ENCODE measurements around the gene FALEC. TPM values are rescaled to one million over a fixed set of nuclear protein-coding genes. Genes with fewer than 3 reads are reported as not detected.
"Not testable (repeated sequence)": the region's sequence is repeated elsewhere in the genome, so short reads cannot be mapped to it uniquely, and the experiment has no call there.

Gene FALEC
- total RNA-seq, 1 donor from 2014 or later: not detected

- no peak for DNase-seq (ENCODE audit: low read depth)
Measured at GRCh38 chr1:150558761-150559655, 43.5 kb downstream of the FALEC start.

GRCh38 chr1:150559656-150560010 is 44.1 kb downstream of the FALEC start:
- DNase-seq (ENCODE audit: low read depth): no peak

DNA sequence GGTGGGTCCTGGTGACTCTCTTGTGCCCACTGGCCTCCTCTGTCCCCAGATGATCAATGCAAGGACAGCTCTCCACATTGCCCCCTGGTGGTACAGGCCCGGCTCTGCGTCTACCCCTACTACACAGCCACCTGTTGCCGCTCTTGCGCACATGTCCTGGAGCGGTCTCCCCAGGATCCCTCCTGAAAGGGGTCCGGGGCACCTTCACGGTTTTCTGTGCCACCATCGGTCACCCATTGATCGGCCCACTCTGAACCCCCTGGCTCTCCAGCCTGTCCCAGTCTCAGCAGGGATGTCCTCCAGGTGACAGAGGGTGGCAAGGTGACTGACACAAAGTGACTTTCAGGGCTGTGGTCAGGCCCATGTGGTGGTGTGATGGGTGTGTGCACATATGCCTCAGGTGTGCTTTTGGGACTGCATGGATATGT is 44.5 kb downstream of the FALEC start:
- peak; percentile 79 for DNase-seq (ENCODE audit: low read depth)

DNA sequence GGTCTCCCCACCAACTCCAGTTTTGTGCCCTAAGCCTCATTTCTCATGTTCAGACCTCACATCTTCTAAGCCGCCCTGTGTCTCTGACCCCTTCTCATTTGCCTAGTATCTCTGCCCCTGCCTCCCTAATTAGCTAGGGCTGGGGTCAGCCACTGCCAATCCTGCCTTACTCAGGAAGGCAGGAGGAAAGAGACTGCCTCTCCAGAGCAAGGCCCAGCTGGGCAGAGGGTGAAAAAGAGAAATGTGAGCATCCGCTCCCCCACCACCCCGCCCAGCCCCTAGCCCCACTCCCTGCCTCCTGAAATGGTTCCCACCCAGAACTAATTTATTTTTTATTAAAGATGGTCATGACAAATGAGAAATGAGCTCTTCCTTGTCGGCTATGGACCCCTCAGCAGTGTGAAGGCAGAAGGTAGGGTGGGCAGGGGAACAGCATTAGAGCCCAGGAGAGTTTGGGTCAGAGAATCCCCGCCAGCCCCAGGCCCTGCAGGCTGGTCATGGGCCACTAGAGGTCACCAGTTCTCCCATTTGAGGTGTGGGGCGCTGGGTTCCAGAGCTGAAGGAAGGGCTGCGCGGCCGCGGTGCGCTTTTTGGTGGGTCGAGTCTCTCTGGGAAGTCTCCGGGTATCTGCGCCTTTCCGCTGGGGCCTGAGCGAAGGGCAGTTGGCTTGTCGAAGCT is 45.2 kb downstream of the FALEC start:
- DNase-seq (ENCODE audit: low read depth): peak; percentile 93

DNA sequence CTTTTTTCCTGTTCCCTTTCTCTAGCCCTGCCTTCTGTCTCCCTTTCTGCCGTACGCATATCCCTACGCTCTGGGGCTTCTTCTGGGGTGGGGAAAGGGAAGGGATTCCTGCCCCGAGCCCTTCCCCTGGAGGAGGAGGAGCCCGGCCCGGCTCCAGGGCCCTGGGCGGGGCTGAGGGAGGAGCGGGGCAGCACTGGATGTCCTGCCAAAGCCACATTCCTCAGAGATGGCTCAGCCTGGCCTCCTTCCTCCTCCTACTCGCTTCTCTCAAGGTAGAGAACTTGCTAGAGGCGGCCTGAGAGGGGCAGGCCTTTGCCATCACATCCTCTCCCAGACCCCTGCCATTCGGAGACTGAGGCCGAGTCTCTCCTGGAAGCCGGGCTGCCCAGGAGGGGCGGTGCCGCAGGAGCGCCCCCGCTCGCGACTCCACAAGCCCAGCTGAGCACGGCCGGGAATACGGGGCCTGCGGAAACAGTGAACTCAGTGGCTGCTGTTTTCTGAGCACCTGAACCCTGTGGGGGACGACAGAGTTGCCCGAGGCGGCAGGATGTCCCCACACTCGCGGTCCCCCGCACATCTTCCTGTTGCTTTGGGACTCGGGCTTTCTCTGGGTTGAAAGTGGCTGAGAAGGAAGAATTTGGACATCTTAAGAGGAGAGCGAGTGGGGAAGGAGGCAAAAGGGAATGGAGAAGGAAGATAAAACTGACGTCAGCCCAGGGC is 45.9 kb downstream of the FALEC start:
- DNase-seq (ENCODE audit: low read depth): peak; percentile 98

DNA sequence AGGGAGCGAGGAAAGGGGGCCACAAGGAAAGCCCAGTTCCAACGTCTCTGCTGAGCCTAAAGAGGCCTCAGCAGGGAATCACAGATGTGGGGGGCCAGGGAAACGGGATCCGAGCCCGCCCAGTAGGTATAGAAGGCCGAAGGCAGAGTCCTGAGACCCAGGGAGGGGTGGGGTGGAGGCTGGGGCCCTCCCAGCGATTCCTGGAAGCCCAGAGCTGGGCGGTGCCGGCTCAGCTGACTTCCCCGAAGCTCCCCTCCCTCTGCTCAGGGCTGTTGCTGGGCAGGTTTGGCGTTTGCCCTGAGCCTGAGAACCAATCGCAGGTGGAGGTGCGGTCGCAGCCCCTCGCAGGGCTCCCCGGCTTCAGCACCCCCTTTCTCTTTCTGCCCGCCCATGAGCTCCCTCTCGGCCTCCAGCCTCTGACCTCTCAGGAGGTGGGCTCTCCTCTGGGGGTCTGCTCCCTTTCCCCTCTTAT is 46.5 kb downstream of the FALEC start:
- peak; percentile 93 for DNase-seq (ENCODE audit: low read depth)

DNA sequence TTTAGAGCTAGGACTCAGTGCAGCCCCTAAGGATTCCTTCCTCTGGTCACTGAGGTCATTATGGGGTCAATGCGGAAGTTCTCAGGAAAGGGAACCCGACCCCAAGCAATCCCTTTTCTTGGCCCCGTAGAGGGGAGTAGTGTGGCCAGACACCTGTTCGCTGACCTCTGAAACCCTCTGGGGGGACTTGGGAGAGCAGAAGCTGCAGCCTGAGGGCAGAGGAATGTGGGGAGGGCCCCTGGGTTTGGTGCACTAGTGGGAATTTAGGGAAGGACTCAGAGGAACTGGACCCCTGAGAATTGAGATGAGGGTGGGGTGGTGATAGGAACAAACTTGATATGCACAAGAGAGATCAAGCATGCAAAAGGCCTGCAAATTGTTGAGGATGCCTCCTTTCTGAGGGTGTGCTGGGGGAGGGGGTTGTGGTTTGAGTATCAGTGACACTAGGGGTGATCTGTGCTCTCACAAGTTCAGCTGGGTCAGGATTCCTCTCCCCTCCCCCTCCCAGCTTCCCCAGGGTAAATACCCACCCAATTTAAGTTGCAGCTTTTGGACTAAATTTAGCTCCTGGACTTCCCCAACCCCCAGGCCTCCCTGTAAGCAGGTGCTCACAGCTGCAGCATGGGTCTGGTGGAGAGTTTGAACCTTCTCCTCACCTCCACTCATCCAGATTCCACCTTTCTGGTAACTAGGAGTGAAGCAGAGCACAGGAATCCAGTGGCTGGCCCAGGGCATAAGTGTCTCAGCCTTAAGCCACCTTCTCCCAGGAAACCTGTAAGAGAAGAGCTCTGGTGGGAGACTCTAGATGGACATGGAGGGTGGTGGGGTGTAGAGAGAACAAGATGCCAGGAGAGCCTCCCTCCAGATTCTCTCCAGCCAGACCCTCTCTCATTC is 47.1 kb downstream of the FALEC start:
- DNase-seq (ENCODE audit: low read depth): peak; percentile 78

DNA sequence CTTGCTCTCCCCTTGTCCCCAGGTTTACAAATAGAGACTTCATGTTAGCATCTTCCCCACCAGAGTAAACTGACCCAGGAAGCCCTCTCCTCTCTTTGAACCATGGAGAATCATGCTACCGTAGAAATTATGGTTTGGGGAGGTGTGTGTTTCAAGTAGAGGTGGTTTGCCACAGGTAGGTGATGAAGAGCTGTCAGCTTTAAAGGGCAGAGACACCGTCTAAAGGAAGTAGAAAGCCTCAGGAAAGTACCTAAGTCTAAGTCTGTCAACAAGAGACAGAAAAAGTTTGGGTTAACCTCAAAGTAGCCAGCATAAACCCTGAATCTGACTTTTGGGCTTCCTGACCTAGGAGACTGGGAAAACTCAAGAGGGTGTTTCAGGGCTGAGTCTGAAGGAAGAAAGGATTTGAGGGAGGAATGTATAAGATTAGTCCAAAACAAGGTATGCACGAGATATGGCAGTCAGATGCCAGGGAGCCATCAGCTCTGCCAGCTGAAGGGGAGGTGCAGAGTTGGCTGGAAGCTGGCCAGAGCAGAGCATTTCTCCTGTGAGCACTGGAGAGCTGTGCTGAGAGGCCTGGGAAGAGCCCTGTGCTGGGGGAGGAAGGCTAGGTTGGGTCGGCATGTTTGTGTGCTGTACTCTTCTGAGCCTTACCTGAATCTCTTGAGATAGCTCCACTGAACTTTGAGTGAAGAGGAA is 47.9 kb downstream of the FALEC start:
- DNase-seq (ENCODE audit: low read depth): peak; percentile 68

- DNase-seq (ENCODE audit: low read depth): peak; percentile 53
Measured at GRCh38 chr1:150564051-150564991, 48.8 kb downstream of the FALEC start.

DNA sequence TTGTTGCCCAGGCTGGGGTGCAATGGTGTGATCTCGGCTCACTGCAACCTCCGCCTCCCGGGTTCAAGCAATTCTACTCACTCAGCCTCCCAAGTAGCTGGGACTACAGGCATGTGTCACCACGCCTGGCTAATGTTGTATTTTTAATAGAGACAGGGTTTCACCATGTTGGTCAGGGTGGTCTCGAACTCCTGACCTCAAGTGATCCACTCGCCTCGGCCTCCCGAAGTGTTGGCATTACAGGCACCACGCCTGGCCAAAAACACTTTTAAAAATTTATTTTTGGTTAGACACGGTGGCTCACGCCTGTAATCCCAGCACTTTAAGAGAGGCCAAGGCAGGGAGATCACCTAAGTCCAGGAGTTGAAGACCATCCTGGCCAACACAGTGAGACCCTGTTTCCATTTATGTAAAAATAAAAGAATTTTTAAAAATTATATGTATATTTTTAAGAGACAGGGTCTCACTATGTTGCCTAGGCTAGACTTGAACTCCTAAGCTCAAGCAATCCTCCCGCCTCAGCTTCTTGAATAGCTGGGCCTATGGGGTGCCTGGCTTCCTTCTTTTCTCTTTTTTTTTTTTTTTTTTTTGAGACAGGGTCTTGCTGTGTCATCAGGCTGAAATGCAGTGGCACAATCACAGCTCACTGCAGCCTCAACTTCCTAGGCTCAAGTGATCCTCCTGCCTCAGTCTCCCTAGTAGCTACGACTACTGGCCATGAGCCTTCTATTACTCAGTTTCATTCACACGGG is 49.9 kb downstream of the FALEC start:
- DNase-seq (ENCODE audit: low read depth): not testable (repeated sequence)

- no peak for DNase-seq (ENCODE audit: low read depth)
Measured at GRCh38 chr1:150566589-150567340, 51.2 kb downstream of the FALEC start.

DNA sequence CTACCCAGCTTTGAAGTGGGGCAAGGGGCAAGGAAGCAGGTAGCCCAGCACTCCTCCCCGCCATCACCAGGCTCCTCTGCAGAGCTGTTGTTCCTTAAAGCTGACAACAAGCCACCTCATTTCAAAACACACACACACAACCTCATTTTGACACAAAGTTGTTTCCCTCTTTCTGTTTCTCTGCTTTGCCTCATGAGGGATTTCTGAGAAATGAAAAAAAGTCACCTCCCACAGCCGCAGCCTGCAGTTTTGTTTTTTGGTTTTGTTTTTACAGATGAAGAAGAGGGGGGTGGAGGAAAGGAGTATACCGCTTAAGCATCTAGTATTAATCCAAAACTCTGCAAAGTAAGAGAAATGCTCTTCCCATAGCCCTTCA is 51.8 kb downstream of the FALEC start:
- no peak for DNase-seq (ENCODE audit: low read depth)

GRCh38 chr1:150567717-150568593 is 52.4 kb downstream of the FALEC start:
- peak; percentile 95 for DNase-seq (ENCODE audit: low read depth)

DNA sequence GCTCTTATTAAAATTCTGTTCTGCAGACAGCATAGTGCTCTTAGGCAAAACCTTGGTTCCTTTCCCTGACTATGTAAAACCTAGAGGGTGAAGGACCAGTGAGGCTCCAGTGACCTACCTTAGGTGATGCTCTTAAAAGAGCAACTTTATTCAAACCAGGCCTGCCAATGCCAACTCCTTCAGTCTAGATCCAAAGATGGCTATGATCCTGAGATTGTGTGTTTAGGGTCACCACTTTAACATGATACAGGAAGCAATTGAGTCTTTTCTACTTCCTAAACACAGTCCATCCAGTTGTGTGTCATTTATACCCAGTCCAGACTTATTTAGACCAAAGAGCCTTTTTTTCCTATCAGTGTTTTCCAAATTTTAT is 53.0 kb downstream of the FALEC start:
- DNase-seq (ENCODE audit: low read depth): no peak

- DNase-seq (ENCODE audit: low read depth): peak; percentile 19
Measured at GRCh38 chr1:150572918-150573647, 57.5 kb downstream of the FALEC start.

GRCh38 chr1:150573648-150574071 is 58.1 kb downstream of the FALEC start:
- not testable (repeated sequence) for DNase-seq (ENCODE audit: low read depth)

Measured in myocyte (in vitro differentiated cells).